Inferior parietal cortex (tissue), 1 donor: Measurements from ENCODE around the gene ZNRF3.
"Not testable (repeated sequence)": the region's sequence is repeated elsewhere in the genome, so short reads cannot be mapped to it uniquely, and the experiment has no call there.

Source experiments
- DNase-seq: peaks from one replicate; pipeline ENCODE4 v3.0.0-alpha.2; 2016; ENCODE audit errors: extremely low spot score

The ZNRF3 gene

DNA sequence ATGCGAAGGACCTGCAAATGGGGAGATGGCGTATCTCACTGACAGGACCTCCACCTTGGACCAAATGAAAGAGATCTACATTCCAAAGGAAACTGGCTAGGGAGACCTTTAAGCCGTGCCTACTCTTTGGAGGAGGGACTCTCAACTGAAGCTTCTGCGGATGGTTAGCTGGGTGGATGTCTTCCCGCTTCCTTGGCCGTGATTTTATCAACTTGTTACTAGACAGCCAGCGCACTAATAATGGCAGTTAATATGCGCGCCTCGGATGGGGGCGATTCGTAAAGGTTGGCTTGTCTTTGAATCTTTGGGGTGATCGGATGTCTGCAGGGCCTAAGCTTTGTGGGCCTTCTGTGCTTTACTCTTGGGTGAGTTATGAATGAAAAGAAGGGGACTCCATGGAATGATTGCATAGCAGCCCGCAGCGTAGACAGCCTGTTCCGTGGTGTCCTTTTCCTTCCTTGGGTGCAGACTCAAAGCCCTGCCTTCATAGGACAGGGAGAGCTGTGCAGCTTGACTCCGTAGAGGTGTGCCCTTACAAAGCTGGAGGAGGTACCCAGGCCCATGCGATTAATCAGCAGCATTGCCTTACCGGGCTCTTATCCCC lies 1.5 kb downstream of the ZNRF3 start:
- DNase-seq, result no peak

DNA sequence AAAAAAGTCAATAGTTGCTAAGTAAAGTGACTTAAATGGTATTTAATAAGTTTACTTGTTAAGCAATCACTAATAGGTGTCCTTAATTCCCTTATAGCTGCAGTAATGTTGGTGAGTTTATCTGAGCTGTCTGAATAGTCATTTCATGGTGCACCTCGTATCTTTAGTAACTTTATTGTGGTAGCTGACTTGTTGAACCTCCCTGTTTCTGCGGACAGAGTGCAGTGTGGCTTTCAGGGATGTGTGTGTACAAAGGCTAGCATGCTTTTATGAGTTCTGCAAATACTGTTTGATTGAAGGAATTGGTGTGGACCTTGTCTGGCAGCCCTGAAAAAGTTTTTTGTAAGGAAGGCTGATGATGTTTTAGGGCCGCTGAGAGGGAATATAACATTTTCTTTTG lies 2.6 kb downstream of the ZNRF3 start:
- no peak for DNase-seq

DNA sequence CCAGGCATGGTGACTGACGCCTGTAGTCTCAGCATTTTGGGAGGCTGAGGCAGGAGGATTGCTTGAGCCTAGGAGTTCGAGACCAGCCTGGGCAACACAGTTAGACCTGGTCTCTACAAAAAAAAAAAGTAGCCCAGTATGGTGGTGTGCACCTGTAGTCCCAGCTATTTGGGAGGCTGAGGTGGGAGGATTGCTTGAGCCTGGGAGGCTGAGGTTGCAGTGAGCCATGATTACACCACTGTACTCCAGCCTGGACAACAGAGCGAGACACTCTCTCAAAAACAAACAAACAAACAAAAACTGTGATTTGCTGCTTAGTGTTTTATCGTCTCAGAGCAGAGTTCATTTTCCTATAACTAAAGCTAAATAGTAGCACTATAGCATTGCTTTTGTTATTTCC lies 3.3 kb downstream of the ZNRF3 start:
- not testable (repeated sequence) for DNase-seq

DNA sequence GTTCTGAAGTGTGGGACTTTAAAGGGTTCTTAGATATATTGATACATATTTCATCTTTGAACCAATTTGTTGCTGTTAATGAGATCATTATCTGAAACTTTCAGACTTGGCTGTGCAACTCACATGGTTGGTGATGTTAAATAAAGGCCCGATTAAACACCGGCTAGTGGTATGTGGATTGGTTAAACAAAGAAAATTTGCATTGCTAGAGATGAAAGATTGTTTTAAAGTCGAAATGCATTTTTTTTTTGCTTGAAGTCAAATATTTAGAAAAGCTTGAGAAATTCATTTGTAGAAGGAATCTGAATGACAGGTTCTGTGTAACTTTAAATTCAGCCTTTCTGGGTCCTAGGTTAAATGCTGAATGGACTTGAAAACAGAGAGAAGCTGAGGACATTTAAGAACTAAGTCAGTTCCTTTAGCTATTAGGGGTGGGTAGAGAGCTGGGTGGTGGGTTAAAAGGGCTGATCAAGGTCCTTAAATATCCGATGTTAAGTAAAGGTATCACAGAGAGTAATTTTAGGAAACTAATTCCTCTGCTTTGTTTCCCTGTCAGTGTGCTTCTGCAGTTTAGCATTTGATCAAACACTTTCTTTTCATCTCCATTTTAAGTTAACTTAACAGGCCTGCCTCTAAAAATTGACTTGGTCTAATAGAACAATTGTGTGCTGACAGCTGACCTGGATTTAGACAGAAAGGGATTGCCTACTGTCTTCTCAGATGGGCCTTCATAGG lies 4.5 kb downstream of the ZNRF3 start:
- no peak for DNase-seq

DNA sequence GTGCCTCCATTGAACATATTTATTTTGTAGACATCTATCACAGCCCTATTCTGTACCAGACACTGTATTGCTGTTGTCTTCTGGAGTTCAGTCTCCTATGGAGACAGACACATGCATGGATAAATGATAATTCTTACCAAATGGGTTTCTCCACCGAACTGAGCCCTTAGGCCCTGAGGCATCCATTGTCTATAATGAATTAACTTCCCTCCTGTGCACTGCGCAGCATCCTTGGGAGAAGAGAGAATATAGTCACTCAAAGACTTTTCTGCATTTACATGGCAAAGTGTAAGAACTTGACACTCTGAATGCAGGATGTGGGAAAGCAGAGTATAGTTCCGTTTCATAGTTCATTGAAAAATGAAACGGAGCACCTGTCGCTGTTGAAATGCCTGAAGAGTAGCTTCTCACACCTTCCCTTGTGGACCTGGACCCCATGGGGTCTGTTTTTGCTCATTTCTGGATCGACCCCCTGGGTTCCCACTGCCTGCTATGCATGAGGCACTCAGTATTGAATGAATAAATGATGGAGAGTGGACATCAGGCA lies 6.2 kb downstream of the ZNRF3 start:
- DNase-seq, result no peak

DNA sequence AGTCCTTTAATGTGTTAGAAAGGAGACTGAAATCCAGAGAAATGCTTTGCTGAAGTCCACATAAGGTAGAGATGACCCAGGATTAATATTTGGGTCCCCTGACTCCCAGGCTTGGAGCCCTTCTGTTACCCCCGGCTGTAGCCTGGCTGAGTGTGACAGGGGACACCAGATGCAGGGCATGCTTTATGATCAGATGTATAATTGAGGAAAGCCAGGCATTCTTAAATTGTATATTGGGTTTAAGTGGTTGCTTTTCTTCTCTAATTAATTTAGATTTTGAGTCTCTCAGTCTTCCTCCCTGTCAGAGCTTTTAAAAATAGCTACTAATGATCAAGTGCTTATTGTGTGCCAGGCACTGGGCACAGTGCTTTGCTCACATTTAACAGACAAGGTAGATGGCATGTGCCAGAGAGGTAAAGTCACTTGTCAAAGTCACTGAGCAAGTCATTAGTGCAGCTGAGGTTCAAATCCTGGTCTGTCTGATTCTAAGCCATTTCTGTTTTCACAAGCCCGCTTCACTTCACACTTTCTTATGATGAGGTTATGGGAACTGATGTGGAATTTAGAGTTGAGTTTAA lies 7.9 kb downstream of the ZNRF3 start:
- DNase-seq, result no peak

DNA sequence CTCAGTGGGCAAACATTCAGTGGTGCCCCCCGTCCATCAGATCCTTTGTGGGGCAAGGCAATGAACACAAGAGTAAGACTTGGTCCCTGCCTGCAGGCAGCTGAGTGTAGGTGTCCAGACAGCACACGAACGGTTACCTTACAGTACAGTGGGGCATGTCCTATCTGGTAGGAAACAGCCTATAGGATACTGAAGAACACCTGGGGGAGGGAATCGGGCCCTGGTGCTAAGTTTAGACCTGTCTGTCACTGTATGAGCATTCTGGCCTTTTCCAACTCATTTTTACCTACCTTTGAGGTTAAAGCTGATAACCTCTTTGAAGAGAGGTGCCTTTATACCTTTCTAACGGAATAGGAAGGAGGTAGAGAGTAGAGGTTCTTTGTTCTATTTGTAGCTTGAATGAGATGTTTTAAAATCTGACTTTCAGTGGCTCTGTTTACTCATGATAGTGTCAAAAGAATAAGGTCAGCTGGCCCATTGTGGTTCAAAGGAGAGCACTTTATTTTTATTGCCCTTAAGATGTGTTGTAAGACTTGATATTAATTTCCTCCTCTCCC lies 8.9 kb downstream of the ZNRF3 start:
- DNase-seq, result no peak

DNA sequence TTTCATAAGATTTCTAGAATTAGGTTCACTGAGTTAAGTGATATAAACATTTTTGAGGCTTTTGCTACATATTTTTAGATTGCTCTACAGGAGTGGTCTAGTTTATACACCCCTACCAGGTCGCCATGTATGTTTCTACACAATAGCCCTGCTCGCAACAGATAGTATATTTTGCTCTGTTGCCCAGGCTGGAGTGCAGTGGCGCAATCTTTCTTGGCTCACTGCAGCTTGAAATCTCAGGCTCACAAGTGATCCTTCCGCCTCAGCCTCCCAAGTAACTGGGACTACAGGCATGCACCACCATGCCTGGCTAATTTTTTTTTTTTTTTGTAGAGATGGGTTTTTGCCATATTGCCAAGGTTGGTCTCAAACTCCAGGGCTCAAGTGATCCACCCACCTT lies 10.4 kb downstream of the ZNRF3 start:
- DNase-seq, result no peak

DNA sequence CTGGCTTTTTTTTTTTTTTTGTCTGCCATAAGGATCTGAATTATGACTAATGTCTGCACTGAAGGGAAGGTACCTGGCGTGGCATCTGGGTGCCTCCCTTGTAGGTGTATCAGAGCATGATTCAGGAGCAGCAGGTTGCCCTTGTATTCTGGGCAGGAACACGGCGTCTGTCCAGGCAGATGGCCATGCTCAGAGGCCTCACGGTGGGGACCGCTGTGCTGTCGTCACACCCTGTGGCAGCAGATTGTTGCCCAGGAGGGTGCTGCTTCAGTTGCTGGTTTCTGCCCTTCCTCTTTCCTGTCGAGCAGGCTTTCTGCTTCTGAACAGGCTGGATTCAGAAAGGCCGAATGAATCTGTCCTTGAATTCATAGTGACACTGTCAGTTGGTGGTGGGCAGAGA lies 11.0 kb downstream of the ZNRF3 start:
- DNase-seq, result no peak

DNA sequence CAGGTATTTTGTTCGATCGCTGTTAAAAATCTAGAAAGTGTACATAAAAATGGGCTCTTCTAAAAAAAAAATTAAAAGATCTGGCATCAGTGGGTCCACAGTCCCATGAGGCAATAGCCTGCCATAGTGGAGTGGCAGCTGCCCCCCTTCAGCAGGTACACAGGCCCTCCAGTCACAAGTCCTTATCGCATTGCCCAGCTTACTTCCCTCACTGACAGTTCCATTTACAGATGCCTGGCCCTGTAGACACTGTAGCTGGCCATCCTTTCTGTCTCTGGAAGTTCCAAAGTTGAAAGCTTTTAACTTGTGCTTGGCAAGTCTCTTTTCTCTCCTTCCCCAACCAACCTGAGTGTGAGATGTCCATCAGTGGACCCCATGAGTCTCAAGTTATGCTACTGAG lies 11.4 kb downstream of the ZNRF3 start:
- DNase-seq, result no peak

DNA sequence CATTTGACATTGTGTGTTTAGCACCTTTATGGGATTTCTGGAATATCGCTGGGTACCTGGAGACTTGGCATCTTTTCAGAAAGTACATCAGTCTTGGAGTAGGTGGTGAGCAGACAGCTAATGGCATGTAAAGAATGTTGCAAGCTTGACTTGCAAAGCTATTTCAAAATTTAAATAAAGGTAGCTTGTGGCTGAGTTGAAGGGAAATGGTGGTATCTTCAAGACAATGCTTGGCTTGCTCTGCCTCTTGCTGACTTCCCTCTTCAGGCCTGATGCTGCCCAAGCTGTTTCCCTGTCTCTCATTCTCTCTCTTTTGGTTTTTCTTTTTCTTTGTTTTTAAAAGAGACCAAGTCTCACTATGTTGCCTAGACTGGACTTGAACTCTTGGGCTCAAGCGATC lies 13.2 kb downstream of the ZNRF3 start:
- no peak for DNase-seq

DNA sequence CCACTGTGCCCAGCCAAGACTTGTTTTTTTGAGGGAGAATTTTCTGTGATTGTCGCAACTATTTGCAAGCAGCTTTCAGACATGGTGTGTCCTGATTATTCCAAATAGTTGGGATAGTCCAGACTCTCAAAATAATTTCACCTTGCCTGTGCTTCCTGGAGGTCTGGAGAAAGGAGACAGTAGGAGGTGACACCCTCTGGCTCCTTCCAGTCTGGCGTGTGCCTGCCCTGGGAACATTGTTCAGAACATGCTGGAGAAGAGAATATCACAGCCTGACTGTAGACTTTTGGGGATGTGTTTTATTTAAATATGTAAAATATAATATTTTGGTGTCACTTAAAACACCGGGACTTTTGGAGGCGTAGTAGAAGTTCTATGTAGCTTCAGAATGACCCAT lies 14.9 kb downstream of the ZNRF3 start:
- no peak for DNase-seq

DNA sequence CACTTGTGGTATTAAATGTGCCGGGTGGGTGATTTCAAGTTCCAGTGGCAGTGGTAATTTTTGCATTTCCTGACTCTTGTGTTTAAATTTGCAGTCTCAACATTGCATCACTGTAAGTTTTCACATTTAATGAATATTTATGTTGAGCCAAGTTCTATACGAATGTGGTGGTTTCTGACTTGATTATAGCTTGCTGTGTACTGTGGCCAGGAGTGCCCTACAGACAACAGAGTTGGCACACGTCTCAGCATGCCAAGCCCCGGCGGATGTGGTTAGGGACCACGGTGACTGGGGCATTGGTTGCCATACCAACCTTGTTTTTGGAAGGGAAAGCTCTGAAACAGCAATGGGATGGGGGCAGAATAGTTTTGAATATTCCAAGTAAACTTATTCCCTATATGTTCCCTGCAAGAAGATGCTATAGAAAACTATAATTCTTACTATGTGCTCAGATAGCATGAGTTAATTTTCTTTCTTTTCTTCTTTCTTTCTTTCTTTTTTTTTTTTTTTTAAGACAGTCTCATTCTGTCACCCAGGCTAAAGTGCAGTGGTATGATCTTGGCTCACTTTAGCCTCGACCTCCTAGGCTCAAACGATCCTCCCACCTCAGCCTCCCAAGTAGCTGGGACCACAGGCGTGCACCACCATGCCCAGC lies 16.0 kb downstream of the ZNRF3 start:
- DNase-seq, result no peak

DNA sequence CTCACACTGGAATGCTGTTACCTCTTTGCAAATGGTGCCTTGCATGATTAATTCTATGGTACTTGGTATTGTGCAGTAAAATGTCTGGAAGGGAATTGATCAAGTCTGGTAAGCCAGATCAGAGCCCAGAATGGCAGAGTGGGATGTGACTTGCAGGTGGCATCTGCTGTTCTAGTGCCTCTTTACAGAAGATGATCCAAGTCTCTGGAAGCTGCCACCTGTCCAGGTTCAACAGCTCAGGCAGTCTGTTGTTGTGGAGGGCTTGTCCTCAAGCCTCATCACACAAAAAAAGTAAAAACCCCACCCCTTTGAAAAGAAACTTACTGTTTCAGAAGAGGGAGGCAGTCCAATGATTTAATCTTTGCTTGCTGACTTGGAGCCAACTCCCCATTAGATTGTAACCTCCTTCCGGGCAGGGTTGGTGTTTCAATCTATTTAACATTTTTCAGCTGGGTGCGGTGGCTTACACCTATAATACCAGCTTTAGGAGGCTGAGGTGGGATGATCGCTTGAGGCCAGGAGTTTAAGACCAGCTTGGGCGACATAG lies 17.1 kb downstream of the ZNRF3 start:
- DNase-seq, result no peak

DNA sequence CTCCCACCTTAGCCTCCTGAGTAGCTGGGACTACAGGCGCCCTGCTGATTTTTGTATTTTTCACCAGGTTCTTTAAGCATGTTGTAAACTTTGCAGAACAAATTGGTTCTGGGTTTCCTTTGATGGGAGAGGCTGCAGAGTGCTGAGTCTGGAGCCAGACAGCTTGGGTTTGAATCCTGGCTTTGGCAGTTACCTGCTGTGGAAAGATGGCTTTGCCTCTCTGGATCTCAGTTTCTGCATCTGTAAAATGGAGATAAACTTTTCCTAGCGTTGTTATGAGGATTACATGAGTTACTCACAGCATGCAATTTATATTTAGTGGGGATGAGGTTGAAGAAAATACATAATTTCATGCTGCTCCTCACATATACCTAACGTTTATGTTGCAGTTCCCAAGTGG lies 19.1 kb downstream of the ZNRF3 start:
- no peak for DNase-seq

DNA sequence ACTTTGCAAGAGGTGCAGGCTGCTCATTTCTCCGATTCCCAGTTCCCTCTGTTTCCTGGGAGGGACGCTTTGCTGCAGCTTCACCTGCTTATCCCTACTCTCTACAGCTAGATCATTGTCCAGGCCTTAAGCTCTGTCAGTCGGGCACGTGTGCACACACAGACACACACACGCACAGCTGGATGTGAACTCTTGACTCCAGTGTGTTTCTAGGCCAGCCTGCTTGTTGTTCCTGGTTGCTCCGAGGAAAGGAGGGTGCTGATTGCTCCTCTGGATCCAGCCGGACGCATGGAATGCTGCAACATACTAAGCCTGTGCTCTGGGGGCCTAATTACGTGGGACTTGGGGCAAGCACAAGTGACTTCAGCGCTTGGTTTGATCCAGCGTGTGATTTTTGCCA lies 19.7 kb downstream of the ZNRF3 start:
- no peak for DNase-seq

DNA sequence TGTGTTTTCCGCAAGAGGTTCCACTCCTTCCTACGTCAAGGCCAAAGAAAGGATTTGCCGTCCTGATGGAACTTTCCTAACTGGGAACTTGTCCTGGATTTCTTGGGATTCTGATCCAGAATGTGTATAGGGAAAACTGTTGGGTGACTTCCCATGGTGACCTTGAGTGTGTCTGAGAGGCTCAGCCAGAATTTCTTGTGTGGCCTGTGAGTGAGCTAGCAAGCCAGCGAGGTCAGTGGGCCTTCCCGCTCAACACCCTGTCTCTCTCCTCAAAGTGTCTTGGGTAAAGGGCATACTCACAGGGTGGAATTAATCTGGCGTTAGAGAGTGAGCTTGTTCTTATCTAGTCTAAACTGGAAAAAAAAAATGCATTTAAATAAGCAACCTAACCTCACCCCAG lies 20.4 kb downstream of the ZNRF3 start:
- DNase-seq, result no peak

DNA sequence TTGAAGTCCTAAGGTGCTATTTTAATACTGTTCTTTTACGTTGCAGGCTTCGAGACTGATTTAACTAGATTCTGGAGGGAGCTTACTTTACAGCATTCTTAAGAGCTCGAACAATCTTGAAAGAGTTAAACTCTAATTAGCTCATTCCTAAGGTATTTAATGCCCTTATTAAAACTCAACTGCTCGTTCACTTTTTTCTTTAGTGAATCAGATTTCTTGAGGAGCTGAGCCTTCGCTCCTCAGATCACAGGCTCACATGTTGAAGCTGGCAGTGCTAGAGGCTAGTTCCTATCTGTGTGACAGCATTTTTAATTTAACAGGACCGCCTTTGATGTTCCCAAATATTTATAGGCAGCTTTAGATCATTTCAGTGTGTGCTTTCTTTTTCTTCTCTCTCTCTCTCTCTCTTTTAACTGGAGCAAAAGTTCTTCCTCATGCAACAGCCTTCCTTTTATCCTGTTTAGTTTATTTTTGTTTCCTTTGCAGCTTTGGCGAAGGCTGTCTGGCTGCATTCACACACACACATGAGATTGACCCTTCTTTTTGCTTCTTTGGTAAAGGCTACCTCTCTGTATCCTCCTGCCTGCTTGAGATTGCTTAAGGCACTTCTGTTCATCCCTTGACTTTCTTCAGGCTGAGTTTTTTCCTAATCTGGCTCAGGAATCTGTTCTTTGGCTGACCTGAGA lies 21.0 kb downstream of the ZNRF3 start:
- DNase-seq, result no peak

DNA sequence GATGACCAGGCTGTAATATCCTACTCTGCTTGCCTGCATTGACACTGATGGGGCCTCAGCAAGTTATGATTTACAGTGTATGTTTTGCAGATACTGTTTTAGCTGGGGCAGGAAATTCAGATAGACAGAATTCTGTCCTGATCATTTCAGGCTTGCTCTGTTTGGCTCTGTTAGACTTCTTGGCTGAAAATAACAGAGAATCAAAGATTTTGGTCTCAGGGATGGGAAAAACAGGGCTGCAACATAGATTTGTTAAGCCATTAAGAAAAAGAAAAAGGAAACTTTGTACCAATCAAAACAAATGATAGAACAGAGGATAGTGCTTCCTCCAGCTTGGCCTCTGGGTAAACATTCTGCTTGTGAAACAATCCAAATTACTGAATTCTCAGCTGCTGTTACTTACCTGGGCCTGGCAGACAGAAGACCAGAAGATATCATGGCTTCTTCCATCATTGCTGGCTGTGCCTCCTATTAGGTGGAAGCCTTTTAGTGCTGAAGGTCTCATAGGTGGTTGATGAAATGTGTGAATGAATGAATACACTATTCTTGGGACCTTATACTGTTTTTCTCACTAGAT lies 22.0 kb downstream of the ZNRF3 start:
- no peak for DNase-seq

DNA sequence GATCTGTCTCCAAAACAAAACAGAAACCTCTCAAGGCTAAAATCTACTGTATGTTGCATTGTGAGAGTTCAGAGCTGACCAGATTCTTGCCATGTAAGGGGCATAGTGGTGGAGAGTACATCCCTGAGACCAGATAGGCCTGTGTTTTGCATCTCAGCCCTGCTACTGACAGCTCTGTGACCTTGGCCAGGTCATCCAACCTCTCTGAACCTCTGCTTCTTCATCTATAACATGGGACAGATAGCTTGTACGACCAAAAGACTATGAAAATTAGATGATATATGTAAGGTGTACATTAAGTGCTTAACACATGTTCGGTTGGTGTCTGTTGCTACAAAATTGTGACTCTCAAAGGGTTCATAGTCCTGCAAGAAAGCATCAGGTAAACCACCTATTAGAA lies 22.9 kb downstream of the ZNRF3 start:
- DNase-seq, result no peak
